Left ventricle myocardium inferior (tissue), 1 donor: ENCODE results near the gene ZNF287. TPM values are rescaled to one million over a fixed set of nuclear protein-coding genes. Genes with fewer than 3 reads are reported as not detected.

Source experiments
- DNase-seq: peaks from one replicate; pipeline ENCODE4 v3.0.0-alpha.2; 2020
- H3K27ac ChIP-seq: fragments of 200-600 bp; replicated peaks from 2 replicates; pipeline ENCODE4 v1.8.0; 2021
- H3K27me3 ChIP-seq: fragments of 200-600 bp; 2 replicates; pipeline ENCODE4 v1.8.0; 2021; ENCODE audit warnings: low read depth
- H3K36me3 ChIP-seq: fragments of 200-600 bp; 2 replicates; pipeline ENCODE4 v1.8.0; 2021
- H3K4me1 ChIP-seq: fragments of 200-600 bp; 2 replicates; pipeline ENCODE4 v1.8.0; 2021
- H3K4me3 ChIP-seq: fragments of 200-600 bp; 2 replicates; pipeline ENCODE4 v1.8.0; 2021; ENCODE audit warnings: mild to moderate bottlenecking, moderate library complexity
- H3K9me3 ChIP-seq: fragments of 200-600 bp; replicated peaks from 2 replicates; pipeline ENCODE4 v1.8.0; 2021
- intact Hi-C: fragments of 100-400 bp; cut with micrococcal nuclease; formaldehyde crosslinking; loops from one replicate; pipeline ENCODE4 v1.11.0; 2022
- total RNA-seq: library from RNA; stranded (reverse); fragmentation: NEBNext Ultra II Directional; extraction: Animal tissue kit (Norgen Biotek cat#: 25700); gene quantifications from one replicate; pipeline ENCODE4 v1.2.1, GENCODE V29; 2021
- TF ChIP-seq, protein P1 (sequence below): fragments of 200-600 bp; IDR thresholded peaks from 2 replicates; pipeline ENCODE4 v1.8.0; 2021; ENCODE audit warnings: antibody characterized with exemption, mild to moderate bottlenecking, borderline replicate concordance
- donor health status: DM: no; HTN: yes; CAD: no; lungs with severe emphysema.

ZNF287 gene
- total RNA-seq, 1 donor from 2014 or later, result 9.9 TPM

DNA sequence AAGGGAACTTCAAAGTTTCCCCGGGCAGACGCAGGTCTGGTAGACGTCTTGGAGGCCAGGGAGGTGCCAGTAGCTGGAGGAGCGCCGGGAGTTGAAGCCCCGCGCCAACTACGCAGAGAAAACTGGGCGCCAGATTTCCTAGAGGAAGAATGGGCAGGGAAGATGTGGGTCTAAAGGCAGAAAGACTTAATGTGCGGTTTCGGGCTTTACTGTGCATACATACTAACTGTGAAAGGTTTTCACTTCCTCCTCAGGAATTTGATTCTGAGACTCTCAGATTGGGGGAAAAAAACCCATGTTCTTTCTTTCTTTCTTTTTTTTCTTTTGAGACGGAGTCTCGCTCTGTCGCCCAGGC lies 331 bp upstream of the ZNF287 start:
- TF ChIP-seq, protein P1, sequence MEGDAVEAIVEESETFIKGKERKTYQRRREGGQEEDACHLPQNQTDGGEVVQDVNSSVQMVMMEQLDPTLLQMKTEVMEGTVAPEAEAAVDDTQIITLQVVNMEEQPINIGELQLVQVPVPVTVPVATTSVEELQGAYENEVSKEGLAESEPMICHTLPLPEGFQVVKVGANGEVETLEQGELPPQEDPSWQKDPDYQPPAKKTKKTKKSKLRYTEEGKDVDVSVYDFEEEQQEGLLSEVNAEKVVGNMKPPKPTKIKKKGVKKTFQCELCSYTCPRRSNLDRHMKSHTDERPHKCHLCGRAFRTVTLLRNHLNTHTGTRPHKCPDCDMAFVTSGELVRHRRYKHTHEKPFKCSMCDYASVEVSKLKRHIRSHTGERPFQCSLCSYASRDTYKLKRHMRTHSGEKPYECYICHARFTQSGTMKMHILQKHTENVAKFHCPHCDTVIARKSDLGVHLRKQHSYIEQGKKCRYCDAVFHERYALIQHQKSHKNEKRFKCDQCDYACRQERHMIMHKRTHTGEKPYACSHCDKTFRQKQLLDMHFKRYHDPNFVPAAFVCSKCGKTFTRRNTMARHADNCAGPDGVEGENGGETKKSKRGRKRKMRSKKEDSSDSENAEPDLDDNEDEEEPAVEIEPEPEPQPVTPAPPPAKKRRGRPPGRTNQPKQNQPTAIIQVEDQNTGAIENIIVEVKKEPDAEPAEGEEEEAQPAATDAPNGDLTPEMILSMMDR, result no peak
- H3K36me3 ChIP-seq, result peaks cover 30% of the 10 kb centered on the region
- no peak overlapping the region for H3K27ac ChIP-seq
- peak overlapping the region; percentile 92 for H3K4me3 ChIP-seq
- H3K4me1 ChIP-seq, result peaks cover 14% of the 10 kb centered on the region
- DNase-seq, result no peak
- H3K27me3 ChIP-seq, result no peaks in the 10 kb centered on the region
- intact Hi-C loops, result no loop called here
- no peaks in the 10 kb centered on the region for H3K9me3 ChIP-seq

DNA sequence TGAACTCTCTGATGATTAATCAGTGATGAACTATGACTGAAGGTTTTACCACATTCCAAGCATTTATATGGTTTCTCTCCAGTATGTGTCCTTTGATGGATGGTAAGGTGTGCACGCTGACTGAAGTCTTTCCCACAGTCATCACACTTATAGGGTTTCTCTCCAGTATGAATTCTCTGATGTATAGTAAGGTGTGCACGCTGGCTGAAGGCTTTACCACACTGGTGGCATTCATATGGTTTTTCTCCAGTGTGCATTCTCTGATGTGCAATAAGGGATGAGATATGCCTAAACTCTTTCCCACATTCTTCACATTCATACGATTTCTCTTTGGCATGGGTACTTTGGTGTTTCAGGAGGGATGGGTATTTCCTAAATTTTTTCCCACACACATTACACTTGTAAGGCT lies 16.4 kb downstream of the ZNF287 start:
- TF ChIP-seq, protein P1, result no peak
- Histone ChIP-seq H3K4me3 (no peak overlapping the region), H3K36me3 (peaks cover 76% of the 10 kb centered on the region), H3K4me1 (no peaks in the 10 kb centered on the region), H3K27ac (no peak overlapping the region), H3K27me3 (no peaks in the 10 kb centered on the region), H3K9me3 (peaks cover 100% of the 10 kb centered on the region)
- intact Hi-C loops, result no loop called here
- no peak for DNase-seq

DNA sequence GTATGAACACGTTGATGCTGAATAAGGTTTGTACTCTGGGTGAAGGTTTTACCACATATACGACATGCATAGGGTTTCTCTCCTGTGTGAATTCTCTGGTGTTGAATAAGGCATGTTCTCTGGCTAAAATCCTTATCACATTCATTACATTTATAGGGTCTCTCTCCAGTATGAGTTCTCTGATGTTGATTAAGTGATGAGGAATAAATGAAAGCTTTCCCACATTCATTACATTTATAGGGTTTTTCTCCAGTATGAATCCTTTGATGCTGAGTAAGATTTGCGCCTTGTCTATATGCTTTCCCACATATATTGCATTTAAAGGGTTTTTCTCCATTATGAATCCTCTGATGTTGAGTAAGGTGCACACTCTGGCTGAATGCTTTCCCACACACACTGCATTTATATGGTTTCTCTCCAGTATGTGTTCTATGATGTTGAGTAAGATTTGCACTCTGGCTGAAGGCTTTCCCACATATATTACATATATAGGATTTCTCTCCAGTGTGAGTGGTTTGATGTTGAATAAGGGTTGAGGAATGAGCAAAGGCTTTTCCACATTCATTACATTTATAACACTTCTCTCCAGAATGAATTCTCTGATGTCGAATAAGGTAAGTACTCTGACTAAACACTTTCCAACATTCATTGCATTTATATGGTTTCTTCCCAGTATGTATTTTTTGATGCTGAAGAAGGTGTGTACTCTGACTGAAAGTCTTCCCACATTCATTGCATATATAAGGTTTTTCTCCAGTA lies 16.9 kb downstream of the ZNF287 start:
- DNase-seq, result no peak
- H3K27me3 ChIP-seq, result no peaks in the 10 kb centered on the region
- intact Hi-C loops, result no loop called here
- no peaks in the 10 kb centered on the region for H3K4me1 ChIP-seq
- TF ChIP-seq, protein P1, result no peak
- no peak overlapping the region for H3K4me3 ChIP-seq
- H3K36me3 ChIP-seq, result peaks cover 70% of the 10 kb centered on the region
- H3K27ac ChIP-seq, result no peak overlapping the region
- peaks cover 100% of the 10 kb centered on the region for H3K9me3 ChIP-seq

DNA sequence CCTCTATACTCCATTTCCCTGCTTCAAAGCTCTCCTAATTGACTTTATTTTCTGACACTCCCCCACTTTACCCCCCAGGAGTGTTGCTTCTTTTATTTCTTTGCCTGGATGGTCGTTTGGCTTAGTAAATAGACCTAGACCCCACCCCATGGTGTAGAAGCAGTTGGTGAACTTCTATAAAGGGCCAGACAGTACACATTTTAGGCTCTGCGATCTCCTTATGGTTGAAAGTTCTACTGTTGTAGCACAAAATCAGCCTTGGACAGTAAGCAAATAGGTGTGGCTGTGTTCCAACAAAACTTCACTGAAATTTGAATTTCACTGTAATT lies 31.9 kb downstream of the ZNF287 start:
- H3K27ac ChIP-seq, result peak overlapping the region; percentile 95
- no peak overlapping the region for H3K4me3 ChIP-seq
- TF ChIP-seq, protein P1, result peak; percentile 4

DNA sequence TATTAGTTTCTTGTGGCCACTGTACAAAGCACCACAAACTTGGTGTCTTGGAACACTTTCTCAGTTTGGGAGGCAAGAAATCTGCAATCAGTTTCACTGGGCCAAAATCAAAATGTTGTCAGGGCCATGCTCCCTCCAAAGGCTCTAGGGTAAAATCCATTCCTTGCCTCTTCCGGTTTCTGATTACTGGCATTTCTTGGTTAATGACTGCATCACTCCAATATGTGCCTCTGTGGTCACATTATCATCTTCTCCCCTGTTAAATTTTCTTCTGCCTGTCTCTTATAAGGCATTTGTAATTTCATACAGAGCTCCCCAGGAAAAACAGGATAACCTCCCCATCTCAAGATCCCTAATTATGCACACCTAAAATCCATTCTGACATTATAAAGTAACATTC lies 34.8 kb downstream of the ZNF287 start:
- TF ChIP-seq, protein P1, result no peak

More for the DNA sequence above, 31.9 kb downstream of the ZNF287 start:
- peaks cover 8% of the 10 kb centered on the region for H3K27me3 ChIP-seq
- H3K9me3 ChIP-seq, result no peaks in the 10 kb centered on the region
- intact Hi-C loops, result loop anchor here (5.0 kb wide), 1 partner anchor 55 kb away; no protein-coding TSS in a partner anchor
- H3K36me3 ChIP-seq, result no peaks in the 10 kb centered on the region
- no peak for DNase-seq
- H3K4me1 ChIP-seq, result peaks cover 9% of the 10 kb centered on the region

More for the DNA sequence above, 34.8 kb downstream of the ZNF287 start:
- intact Hi-C loops, result no loop called here
- Histone ChIP-seq H3K27me3 (peaks cover 24% of the 10 kb centered on the region), H3K27ac (no peak overlapping the region), H3K36me3 (no peaks in the 10 kb centered on the region), H3K4me1 (peaks cover 9% of the 10 kb centered on the region), H3K9me3 (no peaks in the 10 kb centered on the region), H3K4me3 (no peak overlapping the region)
- DNase-seq, result no peak
